DMS 273 (cell line): ENCODE data around the gene WNK3.
"Not testable (repeated sequence)": the region's sequence is repeated elsewhere in the genome, so short reads cannot be mapped to it uniquely, and the experiment has no call there.

Source experiments
- DNase-seq: peaks from one replicate; lab custom pipeline; 2025; ENCODE audit not compliant: unreplicated experiment; lab: John Stamatoyannopoulos, UW

Gene WNK3

DNA sequence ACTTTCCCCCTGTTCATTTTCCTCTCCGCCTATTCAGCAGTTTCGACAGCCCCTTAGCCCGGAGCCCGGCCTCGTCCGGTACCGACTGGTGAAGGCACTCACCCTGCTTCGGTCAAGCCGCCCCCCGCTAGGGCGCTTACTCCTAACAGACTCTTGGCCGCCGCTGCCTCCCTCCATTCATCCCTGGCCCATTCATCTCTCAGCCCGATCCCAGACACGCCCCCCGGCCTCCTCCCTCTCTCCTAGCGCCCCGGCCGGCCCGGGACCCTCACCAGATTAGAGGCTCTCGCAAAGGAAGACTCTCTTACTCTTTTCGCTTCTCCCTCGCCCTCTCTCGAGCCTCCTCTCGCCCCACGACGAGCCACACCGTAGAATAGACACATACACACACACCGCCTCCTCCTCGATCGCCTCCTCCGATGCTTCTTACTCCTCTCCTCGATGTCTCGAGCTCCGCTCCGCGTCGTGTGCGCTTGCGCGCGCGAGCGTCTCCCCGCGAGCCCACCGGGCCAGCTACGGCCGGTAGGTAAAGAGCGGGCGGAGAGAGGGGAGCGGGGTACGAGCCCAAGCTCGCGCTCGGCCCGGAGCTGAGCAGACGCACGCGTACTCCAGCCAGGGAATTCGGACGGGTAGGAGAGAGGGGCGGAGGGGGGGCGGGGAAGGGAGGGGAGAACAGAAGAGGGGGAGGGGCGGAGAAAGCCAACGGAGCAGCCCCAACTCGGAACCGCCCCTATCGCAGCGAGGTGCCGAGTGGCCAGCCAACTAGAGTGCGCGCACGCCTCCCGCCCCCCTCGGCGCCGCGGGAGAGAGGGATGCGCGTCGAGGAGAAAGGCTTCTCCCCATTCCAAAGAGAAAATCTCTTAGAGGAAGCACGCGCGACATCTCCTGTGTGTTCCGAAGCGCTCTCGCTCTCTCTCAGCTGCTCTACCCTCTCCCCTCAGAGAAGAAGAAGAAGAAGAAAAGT, at the start of gene WNK3:
TSS of gene WNK3 (minus strand) at position 633 of the 964 bp plus-strand sequence.
- DNase-seq = peak; percentile 94

DNA sequence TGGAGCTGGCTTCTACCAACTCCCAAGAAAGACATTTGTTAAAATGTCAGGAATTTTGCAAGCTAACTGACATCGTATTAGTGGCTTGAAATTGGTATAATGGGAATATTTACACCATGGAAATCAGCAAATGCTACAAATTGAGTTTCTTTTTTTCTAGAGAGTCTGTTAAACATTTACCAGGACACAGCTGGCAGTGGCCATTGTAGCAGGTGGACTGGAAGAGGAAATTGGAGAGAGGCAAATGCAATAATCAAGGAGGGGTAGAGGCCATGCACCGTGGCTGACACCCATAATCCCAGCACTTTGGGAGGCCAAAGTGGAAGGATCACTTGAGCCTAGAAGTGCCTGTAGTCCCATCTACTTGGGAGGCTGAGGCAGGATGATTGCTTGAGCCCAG, 49.4 kb upstream of the WNK3 start:
- no peak for DNase-seq

DNA sequence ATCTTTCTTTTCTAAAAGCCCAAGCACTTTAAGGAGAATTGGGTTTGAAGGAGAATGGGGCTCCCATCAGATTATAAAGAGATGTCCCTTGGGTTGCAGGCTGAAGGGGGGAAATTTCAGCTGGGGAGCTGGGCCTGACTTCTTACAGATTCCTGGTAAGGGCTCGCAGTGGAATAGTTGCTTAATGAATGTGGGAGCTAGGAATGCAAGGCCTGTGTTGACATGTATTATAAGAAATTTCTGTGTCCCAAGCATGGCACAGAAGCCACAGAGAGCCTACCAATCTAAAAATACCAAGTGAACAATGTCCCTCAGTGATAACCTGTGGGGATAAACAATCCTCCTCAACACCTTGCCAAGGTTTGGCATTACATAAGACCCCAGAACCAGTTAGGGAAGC, 39.3 kb upstream of the WNK3 start:
- no peak for DNase-seq

DNA sequence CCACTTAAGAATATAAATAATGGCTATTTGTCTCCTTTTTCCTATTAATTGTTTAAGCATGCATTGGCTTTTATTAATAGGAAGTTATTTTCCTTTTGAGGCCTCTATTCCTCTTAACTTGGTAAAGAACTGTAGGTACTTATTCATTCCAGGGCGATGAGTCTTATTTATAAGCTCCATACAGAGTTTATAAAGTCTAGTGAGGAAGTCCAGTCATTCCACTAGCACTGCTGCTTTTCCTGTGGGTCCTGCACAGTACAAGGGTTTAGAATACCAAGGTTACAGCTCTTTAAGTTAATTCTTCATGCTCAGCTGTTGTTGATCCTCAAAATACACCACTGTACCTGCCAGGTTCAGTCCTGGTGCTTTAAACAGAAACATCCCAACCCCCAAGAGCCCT, 28.5 kb upstream of the WNK3 start:
- DNase-seq = no peak

DNA sequence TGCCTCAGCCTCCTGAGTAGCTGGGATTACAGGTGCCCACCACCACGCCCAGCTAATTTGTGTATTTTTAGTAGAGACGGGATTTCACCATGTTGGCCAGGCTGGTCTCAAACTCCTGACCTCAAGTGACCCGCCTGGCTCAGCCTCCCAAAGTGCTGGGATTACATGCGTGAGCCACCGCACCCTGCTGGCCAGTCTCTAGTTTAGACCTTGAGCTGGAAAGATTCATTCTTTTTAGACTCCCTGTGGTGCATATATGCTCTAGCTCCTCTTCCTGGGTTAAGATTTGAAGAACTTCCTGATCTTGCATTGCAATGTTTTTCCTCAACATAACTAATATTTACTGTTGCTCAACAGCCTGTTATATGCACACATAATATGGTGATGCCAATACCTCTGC, 26.8 kb upstream of the WNK3 start:
- DNase-seq = not testable (repeated sequence)

DNA sequence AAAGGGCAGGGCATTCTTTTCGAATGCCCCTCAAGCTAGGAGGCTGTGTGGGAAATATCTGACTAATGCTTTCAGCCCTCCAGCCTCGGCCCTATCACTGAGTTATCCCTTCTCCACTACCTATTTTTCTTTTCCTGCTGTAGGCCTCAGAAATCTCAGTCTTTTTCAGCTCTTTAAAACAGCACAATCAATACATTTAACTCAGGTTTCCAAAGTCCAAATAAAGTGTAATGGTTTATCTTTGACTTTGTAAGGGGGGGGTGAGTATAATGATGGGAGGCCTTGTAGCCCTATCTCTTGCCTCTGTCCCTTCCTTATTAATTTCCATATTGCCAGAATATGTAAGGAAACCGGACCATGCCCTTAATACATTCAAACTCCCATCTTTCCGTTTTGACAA, 1.6 kb upstream of the WNK3 start:
- DNase-seq = no peak

DNA sequence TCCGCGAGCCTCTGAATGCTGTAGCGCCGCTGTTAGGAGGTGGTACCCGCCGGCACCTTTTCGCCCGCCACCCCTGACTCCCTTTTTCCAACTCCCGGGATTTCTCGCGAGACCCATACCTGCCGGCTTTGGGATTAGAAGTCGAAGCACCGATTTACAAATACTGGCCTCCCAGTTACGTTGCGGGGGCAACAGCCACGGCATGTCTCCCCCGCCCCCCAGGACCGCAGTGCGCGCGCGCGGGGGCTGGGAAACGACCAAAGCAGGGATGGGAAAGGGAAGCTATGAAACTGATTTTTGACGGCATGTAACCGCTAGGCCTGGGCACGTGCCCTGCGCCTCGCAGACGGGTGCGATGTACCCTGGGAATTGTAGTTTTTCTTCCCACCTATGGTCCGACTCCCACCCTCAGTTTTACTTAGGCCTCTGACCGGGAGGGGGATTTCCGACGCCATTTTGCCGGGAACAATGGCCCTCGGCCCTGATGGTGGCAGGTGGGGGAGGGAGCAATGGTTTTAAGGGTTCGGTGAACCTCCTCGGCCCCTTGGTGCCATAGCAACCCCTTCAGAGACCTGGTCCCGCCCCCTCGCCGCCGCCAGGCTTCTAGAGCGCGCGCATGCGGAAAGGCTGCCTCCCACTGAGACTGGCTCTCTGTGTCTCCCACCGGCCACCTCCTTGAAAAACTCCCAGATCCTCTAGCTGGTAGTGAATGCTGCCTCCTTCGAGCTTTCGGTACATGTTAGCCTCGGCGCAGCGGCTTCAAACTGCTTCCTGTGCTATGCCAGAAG, 772 bp upstream of the WNK3 start:
- peak; percentile 80 for DNase-seq

DNA sequence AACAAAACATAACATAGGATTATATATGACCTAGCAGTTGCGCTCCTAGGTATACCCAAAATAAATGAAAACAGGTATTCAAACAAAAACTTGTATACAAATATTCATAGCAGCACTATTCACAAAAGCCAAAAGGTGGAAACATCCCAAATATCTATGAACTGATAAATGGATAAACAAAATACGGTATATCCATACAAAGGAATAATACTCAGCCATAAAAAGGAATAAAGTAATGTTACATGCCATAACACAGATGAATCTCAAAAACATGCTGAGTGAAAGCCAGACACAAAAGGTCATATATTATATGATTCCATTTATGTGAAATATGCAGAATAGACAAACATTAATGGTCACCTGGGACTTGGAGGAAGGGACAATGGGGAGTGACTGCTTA, 5.2 kb downstream of the WNK3 start:
- DNase-seq = no peak

DNA sequence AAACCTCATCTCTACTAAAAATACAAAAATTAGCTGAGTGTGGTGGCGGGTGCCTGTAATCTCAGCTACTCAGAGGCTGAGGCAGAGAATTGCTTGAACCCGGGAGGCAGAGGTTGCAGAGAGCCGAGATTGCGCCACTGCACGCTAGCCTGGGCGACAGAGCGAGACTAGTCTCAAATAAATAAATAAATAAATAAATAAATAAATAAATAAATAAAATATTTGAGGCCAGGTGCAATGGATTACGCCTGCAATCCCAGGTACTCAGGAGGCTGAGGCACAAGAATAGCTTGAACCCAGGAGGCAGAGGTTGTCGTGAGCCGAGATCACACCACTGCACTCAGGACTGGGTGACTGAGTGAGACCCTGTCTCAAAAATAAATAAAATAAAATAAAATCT, 20.5 kb downstream of the WNK3 start:
- not testable (repeated sequence) for DNase-seq

DNA sequence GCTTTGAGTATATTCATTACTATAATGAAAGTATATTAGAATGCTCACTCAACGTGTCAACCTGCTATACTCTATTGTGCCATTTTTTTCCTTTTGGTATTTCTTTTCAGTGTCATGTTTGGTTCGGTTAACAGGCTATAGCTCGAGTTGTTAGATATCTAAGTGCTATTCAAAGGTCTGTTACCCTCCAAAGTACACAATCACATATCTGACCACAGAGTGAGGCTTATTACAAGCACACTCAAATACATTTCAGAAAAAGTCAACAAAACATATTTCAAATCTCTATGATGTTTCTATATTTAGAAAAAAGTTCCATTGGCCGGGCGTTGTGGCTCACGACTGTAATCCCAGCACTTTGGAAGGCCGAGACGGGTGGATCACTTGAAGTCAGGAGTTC, 32.8 kb downstream of the WNK3 start:
- no peak for DNase-seq

DNA sequence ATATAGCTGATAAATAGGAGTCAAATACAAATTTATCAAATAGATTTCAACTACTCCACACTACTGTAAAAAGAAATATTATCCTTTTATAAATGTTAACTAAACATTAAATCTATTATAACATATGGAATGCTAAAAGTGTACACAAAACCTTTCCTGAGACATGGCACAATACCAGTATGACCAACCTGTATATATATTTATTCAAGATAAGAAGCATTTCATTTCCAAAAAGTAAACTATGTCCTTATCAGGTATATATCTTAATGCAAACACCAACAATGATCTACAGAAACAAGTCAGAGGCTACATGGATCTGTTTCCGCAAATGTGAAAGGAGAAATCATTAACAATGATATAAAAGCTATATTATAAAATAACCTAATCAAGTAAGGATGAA, 37.8 kb downstream of the WNK3 start:
- DNase-seq = no peak

DNA sequence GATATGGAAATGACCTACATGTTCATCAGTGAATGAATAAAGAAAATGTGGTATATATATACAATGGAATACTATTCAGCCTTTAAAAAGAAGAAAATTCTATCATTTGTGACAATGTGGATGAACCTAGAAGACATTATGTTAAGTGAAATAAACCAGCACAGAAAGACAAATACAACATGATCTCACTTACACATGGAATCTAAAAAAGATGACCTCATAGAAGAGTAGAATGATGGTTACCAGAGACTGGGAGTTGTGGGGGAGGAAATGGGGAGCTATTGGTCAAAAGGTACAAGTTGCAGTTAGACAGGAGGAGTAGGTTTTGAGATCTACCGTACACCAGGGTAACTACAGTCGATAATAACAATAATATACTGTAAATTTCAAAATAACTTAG, 51.5 kb downstream of the WNK3 start:
- DNase-seq = no peak

DNA sequence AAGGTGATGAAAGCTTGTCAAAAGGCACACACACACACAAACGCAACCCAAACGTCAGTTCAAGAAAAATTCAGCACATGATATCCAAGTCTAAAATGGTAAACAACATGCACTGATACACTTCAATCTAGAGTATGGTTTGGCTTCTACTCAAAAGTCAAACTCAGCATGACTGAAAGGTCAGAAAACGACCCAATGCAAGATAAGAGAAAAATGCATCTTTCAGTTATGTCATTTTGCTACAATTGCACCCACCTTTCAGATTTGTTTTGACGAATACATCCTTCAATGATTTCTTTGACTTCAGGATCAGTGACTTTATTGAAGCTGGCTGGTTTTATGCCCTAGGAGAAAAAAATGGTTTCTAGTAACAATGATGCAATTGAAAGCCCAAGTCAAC, 56.3 kb downstream of the WNK3 start:
- DNase-seq = no peak

DNA sequence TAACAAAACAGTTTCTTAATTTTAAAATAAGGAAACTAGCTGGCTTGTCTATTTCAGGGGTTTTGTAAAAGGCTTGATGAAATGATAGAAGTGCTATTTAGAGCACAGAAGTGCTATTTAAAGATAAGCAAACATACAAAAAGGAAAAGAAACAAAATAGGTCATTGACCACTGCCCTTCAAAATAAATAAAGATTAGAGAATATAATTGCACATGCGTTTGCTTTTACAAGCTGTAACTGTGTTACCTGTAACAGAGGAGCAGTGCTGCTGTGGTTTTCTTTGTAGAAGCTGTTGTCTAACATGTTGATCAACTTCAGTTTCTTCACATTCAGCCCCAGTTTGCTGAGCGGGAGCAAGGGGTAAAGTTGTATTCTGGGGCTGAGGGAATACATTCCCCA, 63.5 kb downstream of the WNK3 start:
- no peak for DNase-seq

DNA sequence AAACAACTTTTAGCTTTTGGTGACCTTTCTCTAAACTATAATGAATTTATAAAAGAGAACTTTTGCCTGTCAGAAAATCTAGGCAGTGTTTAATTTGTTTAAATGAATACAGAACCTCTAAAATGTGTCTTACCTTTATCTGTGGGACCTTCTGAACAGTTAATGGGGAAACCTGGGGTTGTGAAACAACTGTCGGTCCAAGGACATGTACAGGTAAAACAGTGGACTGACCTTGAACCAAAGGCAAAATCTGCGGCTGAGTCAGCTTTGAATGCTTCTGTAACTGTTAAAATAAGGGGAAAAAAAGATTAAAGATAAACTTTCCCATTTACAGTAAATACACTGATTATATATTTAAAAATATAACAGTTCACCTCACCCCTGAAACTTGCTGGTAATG, 65.1 kb downstream of the WNK3 start:
- no peak for DNase-seq

DNA sequence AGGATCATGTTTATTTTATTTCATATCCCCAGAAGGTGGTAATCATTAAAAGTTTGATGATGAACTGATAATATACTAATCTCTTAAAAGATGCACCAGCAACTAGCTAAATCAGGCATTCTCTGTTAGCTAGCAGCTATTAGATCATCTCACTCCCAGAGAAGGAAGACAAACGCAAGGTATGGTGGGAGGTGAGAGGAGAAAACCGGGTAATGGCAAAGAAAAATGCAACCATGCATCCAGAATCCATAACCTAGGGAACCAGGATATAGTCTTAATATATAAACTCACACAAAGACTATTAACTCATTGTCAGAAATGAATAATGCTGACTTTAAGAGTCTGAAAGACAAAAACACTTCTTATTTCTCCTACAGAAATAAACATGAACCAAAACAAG, 66.1 kb downstream of the WNK3 start:
- no peak for DNase-seq

DNA sequence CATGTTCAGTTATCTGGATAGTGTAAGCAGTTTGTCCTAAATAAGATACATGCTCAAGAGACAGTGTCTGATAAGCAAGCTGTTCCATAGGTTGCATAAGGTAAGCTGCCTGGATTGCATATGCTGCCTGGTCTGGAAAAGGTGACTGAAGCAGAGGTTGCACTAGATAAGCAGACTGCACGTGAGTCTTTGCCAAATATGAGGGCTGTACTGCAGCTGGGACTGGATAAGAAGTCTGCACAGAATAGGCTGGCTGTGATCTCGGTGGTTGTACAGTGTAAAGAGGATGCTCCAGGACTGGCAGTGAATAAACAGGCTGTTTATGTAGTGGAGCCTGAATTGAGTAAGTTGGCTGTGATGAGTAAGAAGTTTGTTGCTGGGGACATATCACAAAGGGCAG, 68.9 kb downstream of the WNK3 start:
- DNase-seq = peak; percentile 7

DNA sequence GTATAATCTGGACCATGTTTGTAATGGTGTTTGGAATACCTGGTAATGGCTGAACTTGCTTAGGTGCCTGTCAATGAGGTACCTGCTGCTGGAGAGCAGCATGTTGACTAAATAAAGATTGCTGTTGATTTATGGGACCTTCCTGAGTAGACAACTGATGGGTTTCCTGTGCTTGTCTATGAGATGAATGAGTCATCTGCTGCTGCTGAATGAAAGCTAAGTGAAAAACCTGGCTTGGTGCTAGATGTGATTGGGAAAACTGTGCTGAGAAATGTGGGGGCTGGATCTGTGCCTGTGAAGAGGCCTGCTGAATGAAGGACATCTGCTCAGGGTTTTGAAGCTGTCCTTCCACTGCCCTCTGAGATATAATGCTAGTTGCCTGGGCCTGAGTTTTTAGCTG, 69.6 kb downstream of the WNK3 start:
- peak; percentile 24 for DNase-seq

DNA sequence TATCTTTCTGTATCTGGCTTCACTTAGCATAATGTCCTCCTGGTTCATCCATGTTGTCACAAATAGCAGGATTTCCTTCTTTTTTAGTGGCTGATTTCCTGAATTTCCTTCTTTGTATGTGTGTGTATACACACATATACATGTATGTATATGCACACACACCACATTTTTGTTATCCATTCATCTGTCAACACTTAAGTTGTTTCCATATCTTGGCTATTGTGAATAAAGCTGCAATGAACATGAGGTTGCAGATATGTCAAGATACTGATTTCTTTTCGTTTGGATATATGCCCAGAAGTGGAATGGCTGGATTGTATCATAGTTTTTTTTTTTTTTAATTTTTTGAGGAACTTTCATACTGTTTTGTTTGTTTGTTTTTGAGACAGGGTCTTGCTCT, 76.2 kb downstream of the WNK3 start:
- no peak for DNase-seq

DNA sequence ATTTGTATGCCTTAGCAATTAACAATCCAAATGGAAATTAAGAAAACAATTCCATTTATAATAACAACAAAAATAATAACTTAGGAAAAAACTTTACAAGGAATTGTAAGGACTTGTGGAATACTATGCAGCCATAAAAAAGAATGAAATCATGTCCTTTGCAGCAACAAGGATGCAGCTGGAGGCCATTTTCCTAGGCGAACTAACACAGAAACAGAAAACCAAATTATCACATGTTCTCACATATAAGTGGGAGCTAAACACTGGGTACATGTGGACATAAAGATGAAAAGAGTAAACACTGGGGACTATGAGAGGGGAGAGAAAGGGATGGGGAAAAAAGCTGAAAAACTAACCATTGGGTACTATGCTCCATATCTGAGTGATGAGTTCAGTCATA, 77.4 kb downstream of the WNK3 start:
- no peak for DNase-seq

DNA sequence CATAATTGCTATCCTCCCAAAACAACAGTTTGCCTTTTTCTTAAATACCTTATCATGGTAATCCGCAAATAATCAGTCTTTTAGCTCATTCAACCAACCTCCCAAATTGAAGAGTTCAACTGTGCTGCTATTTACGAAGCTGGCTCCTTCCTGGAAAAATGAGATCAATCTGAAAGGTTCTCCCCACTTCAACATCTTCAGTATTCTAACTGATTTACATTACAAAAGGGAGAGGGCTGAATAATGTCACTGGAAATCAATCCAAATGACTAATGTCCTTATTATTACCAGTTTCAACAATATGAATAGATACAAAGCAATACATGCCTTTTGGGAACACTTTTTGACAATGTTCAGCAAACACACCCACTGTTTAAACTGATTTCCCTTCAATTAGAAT, 86.2 kb downstream of the WNK3 start:
- DNase-seq = no peak

DNA sequence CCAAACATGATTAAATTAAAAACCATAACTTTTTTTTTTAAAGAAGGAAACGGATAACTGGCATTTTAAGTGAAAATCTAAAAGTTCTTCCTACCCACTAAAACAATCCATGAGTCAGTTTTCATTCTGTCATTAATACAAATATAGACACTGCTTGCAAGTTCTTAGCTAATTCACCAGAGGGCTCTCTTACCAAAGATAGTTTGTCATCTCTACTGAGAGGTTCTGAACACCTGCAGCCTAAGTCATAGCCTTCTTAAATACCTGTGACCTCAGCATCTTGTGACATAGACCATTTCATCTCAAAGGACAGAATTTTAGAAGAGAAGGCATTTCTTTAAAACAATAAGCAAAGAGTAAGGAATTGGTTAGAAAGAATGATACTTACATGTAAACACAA, 109.5 kb downstream of the WNK3 start:
- DNase-seq = peak; percentile 50
